Activated CD8-positive, alpha-beta memory T cell treated with anti-CD3 and anti-CD28 coated beads for 48 hours (primary cell): ENCODE data around the gene TCF3.
A peak's percentile ranks its signal among the peaks of the same experiment; 100 is the strongest.
"Not testable (repeated sequence)": the region's sequence is repeated elsewhere in the genome, so short reads cannot be mapped to it uniquely, and the experiment has no call there.

Source experiments
- DNase-seq, 3 experiments: peaks; one replicate each; pipeline ENCODE4 v3.0.0-alpha.2; 2020; ENCODE audit warnings: low read depth in 2 of 3, low spot score in 2 of 3

Gene TCF3

GRCh38 chr19:1651568-1652291, 685 bp downstream of the TCF3 start:
- peak in 1 of 3 experiments; percentile 11 for DNase-seq

GRCh38 chr19:1650650-1651567, 1.5 kb downstream of the TCF3 start:
- DNase-seq, result peak; percentile 41 to 62 (median 43)

- no peak for DNase-seq
Measured at GRCh38 chr19:1649706-1650649, 2.4 kb downstream of the TCF3 start.

- DNase-seq, result no peak
Measured at GRCh38 chr19:1648920-1649541, 3.4 kb downstream of the TCF3 start.

- DNase-seq, result no peak
Measured at GRCh38 chr19:1648459-1648849, 4.0 kb downstream of the TCF3 start.

- DNase-seq, result no peak
Measured at GRCh38 chr19:1647501-1648458, 4.6 kb downstream of the TCF3 start.

GRCh38 chr19:1646659-1647453, 5.6 kb downstream of the TCF3 start:
- no peak for DNase-seq

- DNase-seq, result no peak
Measured at GRCh38 chr19:1646149-1646548, 6.3 kb downstream of the TCF3 start.

GRCh38 chr19:1645299-1645698, 7.1 kb downstream of the TCF3 start:
- DNase-seq, result no peak

- no peak for DNase-seq
Measured at GRCh38 chr19:1644070-1644469, 8.3 kb downstream of the TCF3 start.

- not testable (repeated sequence) for DNase-seq
Measured at GRCh38 chr19:1640893-1641448, 11.4 kb downstream of the TCF3 start.

- DNase-seq, result no peak
Measured at GRCh38 chr19:1636325-1637236, 15.8 kb downstream of the TCF3 start.

- DNase-seq, result no peak
Measured at GRCh38 chr19:1634938-1635243, 17.5 kb downstream of the TCF3 start.

GRCh38 chr19:1634242-1634937, 18.0 kb downstream of the TCF3 start:
- no peak for DNase-seq

GRCh38 chr19:1633269-1633826, 19.1 kb downstream of the TCF3 start:
- DNase-seq, result no peak

GRCh38 chr19:1632462-1633268, 19.8 kb downstream of the TCF3 start:
- DNase-seq, result no peak
